Renal cortex interstitium (tissue), 11 donors: ENCODE results near the gene C1D. TPM values are rescaled to one million over a fixed set of nuclear protein-coding genes. Genes with fewer than 3 reads are reported as not detected.
"Not testable (repeated sequence)": the region's sequence is repeated elsewhere in the genome, so short reads cannot be mapped to it uniquely, and the experiment has no call there.

Experiments
- DNase-seq, 11 donors: peaks; one replicate each; pipeline ENCODE4 v3.0.0-alpha.2; 2013; ENCODE audit warnings: low read depth in 9 of 11, low spot score in 4 of 11; ENCODE audit errors: extremely low read depth in 1 of 11
- polyA plus RNA-seq, 3 donors: library from polyadenylated mRNA; unstranded; fragments of 120-200 nt; gene quantifications; one replicate each; pipeline ENCODE4 v1.2.1, GENCODE V29; 2013; ENCODE audit not compliant: insufficient read length in 3 of 3

The C1D gene
- polyA plus RNA-seq, 3 donors: 40.7 to 46.9 (median 45.5) TPM

GRCh38 chr2:68032702-68033101 lies 30.1 kb downstream of the C1D start:
- no peak for DNase-seq

- peak; percentile 36 to 73 (median 59) for DNase-seq
These were observed 31.2 kb downstream of the C1D start for GRCh38 chr2:68031542-68032160.

GRCh38 chr2:68031043-68031442 lies 31.8 kb downstream of the C1D start:
- no peak for DNase-seq

- no peak for DNase-seq
These were observed 32.3 kb downstream of the C1D start for GRCh38 chr2:68030529-68030928.

- DNase-seq: no peak
These were observed 34.8 kb downstream of the C1D start for GRCh38 chr2:68027959-68028358.

GRCh38 chr2:68024450-68024849 lies 38.4 kb downstream of the C1D start:
- no peak for DNase-seq

- no peak for DNase-seq
These were observed 38.9 kb downstream of the C1D start for GRCh38 chr2:68023904-68024303.

GRCh38 chr2:68018727-68019126 lies 44.1 kb downstream of the C1D start:
- no peak for DNase-seq

- no peak for DNase-seq
These were observed 53.3 kb downstream of the C1D start for GRCh38 chr2:68009526-68009925.

GRCh38 chr2:68000170-68000825 lies 62.5 kb downstream of the C1D start:
- no peak for DNase-seq

GRCh38 chr2:67999332-67999731 lies 63.5 kb downstream of the C1D start:
- DNase-seq: no peak

GRCh38 chr2:67997903-67998302 lies 64.9 kb downstream of the C1D start:
- DNase-seq: no peak

GRCh38 chr2:67997528-67997900 lies 65.3 kb downstream of the C1D start:
- DNase-seq: no peak

GRCh38 chr2:67996772-67997527 lies 65.9 kb downstream of the C1D start:
- no peak for DNase-seq

GRCh38 chr2:67994716-67995115 lies 68.1 kb downstream of the C1D start:
- DNase-seq: no peak

- DNase-seq: not testable (repeated sequence)
These were observed 68.7 kb downstream of the C1D start for GRCh38 chr2:67994069-67994468.

- no peak for DNase-seq
These were observed 69.5 kb downstream of the C1D start for GRCh38 chr2:67993329-67993728.

- no peak for DNase-seq
These were observed 71.3 kb downstream of the C1D start for GRCh38 chr2:67991456-67991855.
